SK-N-SH (cell line): ENCODE measurements around the gene IGFALS. TPM values are rescaled to one million over a fixed set of nuclear protein-coding genes. Genes with fewer than 3 reads are reported as not detected.

ENCODE experiments used
- CTCF ChIA-PET: fragments of 300-600, 350-600 bp; formaldehyde crosslinking; extraction: SDS; loops from one replicate; lab custom pipeline; 2021; lab: Yijun Ruan, JAX
- POLR2A ChIA-PET: fragments of 350-600 bp; sonication (Branson Sonifier 250); formaldehyde crosslinking; extraction: SDS; loops from one replicate; lab custom pipeline; 2020; ENCODE audit warnings: antibody characterized with exemption, inconsistent platforms; lab: Yijun Ruan, JAX
- DNase-seq: peaks from one replicate; pipeline ENCODE4 v3.0.0; 2012
- H2AFZ ChIP-seq: fragments of 200-600 bp; sonication (generic); 2 replicates; pipeline ENCODE4 v1.8.1; 2016; ENCODE audit warnings: antibody characterized with exemption, mild to moderate bottlenecking, low read depth
- H3F3A ChIP-seq: fragments of 200-600 bp; sonication (generic); replicated peaks from 2 replicates; pipeline ENCODE3; 2016; ENCODE audit warnings: antibody characterized with exemption, mild to moderate bottlenecking; ENCODE audit not compliant: insufficient read depth
- H3K27ac ChIP-seq, 2 experiments: fragments of 200-500 bp in 1 of 2; fragments of 200-600 bp in 1 of 2; sonication (Bioruptor generic) in 1 of 2; sonication (generic), shearing (Covaris generic) in 1 of 2; 2 replicates each; pipeline versions ENCODE4 v1.5.1 to v1.6.1; 2014 to 2016; ENCODE audit warnings: low read depth in 2 of 2, inconsistent platforms in 1 of 2, low read length in 1 of 2, mild to moderate bottlenecking in 1 of 2, mixed read lengths in 1 of 2
- H3K27me3 ChIP-seq: fragments of 200-600 bp; sonication (generic), shearing (Covaris generic); 2 replicates; pipeline ENCODE4 v1.6.1; 2016; ENCODE audit warnings: mixed run types; ENCODE audit not compliant: insufficient read depth
- H3K36me3 ChIP-seq, 2 experiments: fragments of 200-500 bp in 1 of 2; fragments of 200-600 bp in 1 of 2; sonication (Bioruptor generic) in 1 of 2; sonication (generic) in 1 of 2; replicated peaks in 1 of 2; 2 replicates each; pipeline versions ENCODE3 to v1.5.1; 2014 to 2016; ENCODE audit warnings: low read length in 1 of 2, mild to moderate bottlenecking in 1 of 2; ENCODE audit not compliant: insufficient read depth in 2 of 2, control insufficient read depth in 1 of 2
- H3K4me1 ChIP-seq, 2 experiments: fragments of 200-500 bp in 1 of 2; fragments of 200-600 bp in 1 of 2; sonication (Bioruptor generic) in 1 of 2; sonication (generic), shearing (Covaris generic) in 1 of 2; 2 replicates each; pipeline versions ENCODE4 v1.5.1 to v1.6.1; 2014 to 2016; ENCODE audit warnings: low read depth in 1 of 2, low read length in 1 of 2, mixed run types in 1 of 2; ENCODE audit not compliant: insufficient read depth in 2 of 2, control insufficient read depth in 1 of 2
- H3K4me2 ChIP-seq: fragments of 200-600 bp; sonication (generic), shearing (Covaris generic); 2 replicates; pipeline ENCODE4 v1.6.1; 2017; ENCODE audit warnings: mixed run types
- H3K4me3 ChIP-seq, 2 experiments: fragments of 200-500 bp in 1 of 2; fragments of 200-600 bp in 1 of 2; sonication (Bioruptor generic) in 1 of 2; sonication (generic), shearing (Covaris generic) in 1 of 2; 2 replicates each; pipeline versions ENCODE4 v1.5.1 to v1.8.1; 2014 to 2016; ENCODE audit warnings: low read depth in 2 of 2, inconsistent platforms in 1 of 2, low read length in 1 of 2, mild to moderate bottlenecking in 1 of 2, mixed read lengths in 1 of 2, moderate library complexity in 1 of 2
- H3K79me2 ChIP-seq: fragments of 200-600 bp; sonication (generic); 2 replicates; pipeline ENCODE4 v1.8.1; 2017; ENCODE audit warnings: mild to moderate bottlenecking; ENCODE audit not compliant: insufficient read depth
- H3K9ac ChIP-seq: fragments of 200-600 bp; sonication (generic); 2 replicates; pipeline ENCODE4 v1.6.1; 2017; ENCODE audit warnings: mixed run types
- H3K9me2 ChIP-seq: fragments of 200-600 bp; sonication (generic); 2 replicates; pipeline ENCODE4 v1.6.1; 2017; ENCODE audit warnings: mixed run types
- H3K9me3 ChIP-seq: fragments of 200-600 bp; sonication (generic); 2 replicates; pipeline ENCODE4 v1.6.1; 2017; ENCODE audit warnings: mixed run types, mild to moderate bottlenecking, moderate library complexity
- H4K20me1 ChIP-seq: fragments of 200-600 bp; sonication (generic); 2 replicates; pipeline ENCODE4 v1.6.1; 2017; ENCODE audit warnings: mild to moderate bottlenecking, mixed run types; ENCODE audit not compliant: insufficient read depth
- CHD2 ChIP-seq: fragments of 150-350 bp; IDR thresholded peaks from 2 replicates; pipeline ENCODE4 v1.6.1; 2018; ENCODE audit warnings: low read length; ENCODE audit not compliant: partially characterized antibody
- EZH2phosphoT487 ChIP-seq: fragments of 200-600 bp; sonication (generic); IDR thresholded peaks from 2 replicates; pipeline ENCODE4 v1.6.1; 2017; ENCODE audit warnings: low read depth, mixed run types, mild to moderate bottlenecking, antibody characterized with exemption, moderate library complexity, borderline replicate concordance
- FOXM1 ChIP-seq: IDR thresholded peaks from 2 replicates; pipeline ENCODE4 v1.4.0; 2012; ENCODE audit warnings: low read depth, mild to moderate bottlenecking
- GABPA ChIP-seq: IDR thresholded peaks from 2 replicates; pipeline ENCODE4 v1.4.0; 2012; ENCODE audit warnings: low read depth, mild to moderate bottlenecking
- JUND ChIP-seq: IDR thresholded peaks from 2 replicates; pipeline ENCODE4 v1.4.0; 2012
- POLR2AphosphoS5 ChIP-seq: IDR thresholded peaks from 2 replicates; pipeline ENCODE4 v1.6.1; 2012; ENCODE audit warnings: low read depth, low read length
- RCOR1 ChIP-seq: fragments of 150-350 bp; IDR thresholded peaks from 2 replicates; pipeline ENCODE4 v1.6.1; 2017; ENCODE audit warnings: antibody characterized with exemption, low read length
- TAF1 ChIP-seq: IDR thresholded peaks from 2 replicates; pipeline ENCODE4 v1.6.1; 2012; ENCODE audit warnings: low read depth, mild to moderate bottlenecking, low read length, moderate library complexity, borderline replicate concordance
- WGBS: methylation state at CpG from one replicate; pipeline ENCODE4 v1.1.6; 2017; ENCODE audit warnings: low lambda C conversion rate; 5-methylcytosine and 5-hydroxymethylcytosine counted together
- polyA plus RNA-seq, 3 experiments: library from polyadenylated mRNA; depleted of rRNA; stranded (reverse); fragments of >200 nt; gene quantifications; 2 replicates each; pipeline ENCODE4 v1.2.3, GENCODE V29; 2012
- TF ChIP-seq, protein P1 (sequence below): IDR thresholded peaks from 2 replicates; pipeline ENCODE4 v1.4.0; 2012; ENCODE audit warnings: low read depth, borderline replicate concordance

Gene IGFALS
- polyA plus RNA-seq, 1 of the 3 experiments (the other 2 are of a cell fraction) = 0.02 TPM

DNA sequence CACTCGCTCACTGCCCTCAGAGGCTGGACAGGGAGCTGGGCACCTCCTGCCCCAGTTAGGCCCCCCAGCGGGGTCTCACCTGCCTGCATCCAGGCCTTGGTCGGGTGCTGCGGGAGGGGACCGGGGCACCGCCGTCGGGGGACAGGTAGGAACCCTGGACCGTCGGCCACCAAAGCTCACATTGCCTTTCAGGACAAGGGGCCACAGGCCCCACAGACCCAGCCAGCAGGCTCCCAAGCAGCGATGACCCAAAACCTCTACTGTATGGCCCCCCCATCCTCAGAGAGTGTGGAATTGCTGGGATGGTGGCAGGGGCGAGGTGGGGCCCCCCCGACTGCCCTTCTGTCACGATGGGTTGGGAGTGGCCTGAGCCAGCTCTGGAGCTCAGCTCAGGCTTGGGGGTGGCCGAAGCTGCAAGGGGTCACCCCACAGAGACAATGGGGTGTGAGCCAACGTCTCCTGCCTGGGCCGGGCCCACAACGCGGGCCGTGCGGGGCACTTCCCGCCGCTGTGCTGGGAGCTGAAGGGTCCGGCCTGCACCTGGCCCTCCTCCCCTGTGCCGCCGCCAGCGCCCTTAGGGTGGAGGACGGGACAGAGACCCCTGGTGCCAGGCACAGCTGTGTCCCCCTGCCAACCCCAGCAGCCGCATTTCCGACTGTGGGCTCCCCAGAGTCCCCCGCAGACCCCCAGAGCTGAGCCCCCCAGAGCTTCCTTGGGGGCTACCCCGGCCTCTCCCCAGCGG lies 498 bp downstream of the IGFALS start:
- POLR2A ChIA-PET = interaction anchor here (2.1 kb wide), 1 partner anchor 11 kb away, joined by 8 read pairs; the partner anchor contains the start of genes NUBP2 and SPSB3
- TF ChIP-seq, protein P1, sequence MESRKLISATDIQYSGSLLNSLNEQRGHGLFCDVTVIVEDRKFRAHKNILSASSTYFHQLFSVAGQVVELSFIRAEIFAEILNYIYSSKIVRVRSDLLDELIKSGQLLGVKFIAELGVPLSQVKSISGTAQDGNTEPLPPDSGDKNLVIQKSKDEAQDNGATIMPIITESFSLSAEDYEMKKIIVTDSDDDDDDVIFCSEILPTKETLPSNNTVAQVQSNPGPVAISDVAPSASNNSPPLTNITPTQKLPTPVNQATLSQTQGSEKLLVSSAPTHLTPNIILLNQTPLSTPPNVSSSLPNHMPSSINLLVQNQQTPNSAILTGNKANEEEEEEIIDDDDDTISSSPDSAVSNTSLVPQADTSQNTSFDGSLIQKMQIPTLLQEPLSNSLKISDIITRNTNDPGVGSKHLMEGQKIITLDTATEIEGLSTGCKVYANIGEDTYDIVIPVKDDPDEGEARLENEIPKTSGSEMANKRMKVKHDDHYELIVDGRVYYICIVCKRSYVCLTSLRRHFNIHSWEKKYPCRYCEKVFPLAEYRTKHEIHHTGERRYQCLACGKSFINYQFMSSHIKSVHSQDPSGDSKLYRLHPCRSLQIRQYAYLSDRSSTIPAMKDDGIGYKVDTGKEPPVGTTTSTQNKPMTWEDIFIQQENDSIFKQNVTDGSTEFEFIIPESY = no peak
- no peak for TF ChIP-seq EZH2phosphoT487
- TF ChIP-seq FOXM1 = no peak
- no peak for TF ChIP-seq GABPA
- TF ChIP-seq RCOR1 = no peak
- no peak for TF ChIP-seq TAF1
- TF ChIP-seq JUND = no peak
- H3K4me1 ChIP-seq = no peaks in the 10 kb centered on the region; a peak in 1 of 4 replicates

DNA sequence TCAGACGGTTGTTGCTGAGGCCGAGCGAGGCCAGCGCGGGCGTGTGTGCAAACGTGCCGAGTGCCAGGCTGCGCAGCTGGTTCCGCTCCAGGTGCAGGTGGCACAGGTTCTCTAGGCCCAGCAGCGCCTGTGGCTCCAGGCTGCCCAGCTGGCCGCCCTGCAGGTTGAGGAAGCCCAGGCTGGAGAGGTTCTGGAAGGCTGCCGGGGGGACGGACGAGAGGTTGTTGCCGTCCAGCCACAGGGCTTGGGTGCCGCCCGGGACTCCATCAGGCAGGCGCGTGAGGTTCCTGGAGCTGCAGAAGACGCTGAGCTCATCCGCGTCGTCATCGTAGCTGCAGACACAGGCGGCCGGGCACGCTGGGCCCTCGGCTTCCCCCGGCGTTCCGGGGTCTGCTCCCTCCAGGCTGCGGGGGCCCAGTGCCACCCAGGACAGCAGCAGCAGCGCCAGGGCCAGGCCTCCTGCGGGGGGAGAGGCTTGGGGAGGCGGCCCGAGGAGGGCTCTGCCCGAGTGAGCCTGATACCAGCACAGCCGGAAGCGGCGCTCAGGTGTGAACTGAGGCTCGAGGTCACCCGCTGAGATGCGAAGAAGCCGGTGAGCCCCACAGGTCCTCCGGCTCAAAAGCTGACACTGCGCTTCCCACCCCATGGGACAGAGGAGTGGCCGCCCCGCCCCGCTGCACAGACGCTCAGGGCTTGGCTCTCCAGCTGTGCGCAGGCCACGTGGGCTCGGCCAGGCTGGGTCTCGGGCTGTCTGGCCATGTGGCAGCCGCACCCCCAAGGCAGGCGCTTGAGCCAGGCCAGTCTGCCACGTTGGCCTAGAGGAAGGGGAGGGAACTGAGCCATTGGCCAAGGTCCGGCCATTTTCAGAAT lies 1.3 kb downstream of the IGFALS start:
- ChIA-PET CTCF (interaction anchor here (0.7 to 1.4 kb wide), 2 partner anchors 8 to 10 kb away, joined by 3 to 5 read pairs; partner anchors contain the start of genes NUBP2 and SPSB3), POLR2A (interaction anchor here (2.1 kb wide), 1 partner anchor 10 kb away, joined by 8 read pairs; the partner anchor contains the start of genes NUBP2 and SPSB3)
- 93% methylated on average over 16 of the region's 59 CpGs for WGBS
- no peak overlapping the region for H3K4me3 ChIP-seq
- H4K20me1 ChIP-seq = no peaks in the 10 kb centered on the region
- no peak overlapping the region for H3K9ac ChIP-seq
- H3K36me3 ChIP-seq = peaks cover 0 to 34% of the 10 kb centered on the region in 2 experiments
- H3K27me3 ChIP-seq = no peaks in the 10 kb centered on the region
- H3K4me1 ChIP-seq = no peaks in the 10 kb centered on the region; a peak in 1 of 4 replicates
- H3K9me2 ChIP-seq = no peaks in the 10 kb centered on the region
- H3K79me2 ChIP-seq = no peaks in the 10 kb centered on the region
- no peak for TF ChIP-seq POLR2AphosphoS5
- TF ChIP-seq GABPA = no peak
- no peak for TF ChIP-seq TAF1
- TF ChIP-seq CHD2 = no peak
- no peaks in the 10 kb centered on the region for H3F3A ChIP-seq
- no peak for DNase-seq
- no peak overlapping the region for H3K27ac ChIP-seq
- no peaks in the 10 kb centered on the region for H3K9me3 ChIP-seq
- H3K4me2 ChIP-seq = no peak overlapping the region
- no peak overlapping the region for H2AFZ ChIP-seq

More for the DNA sequence above, 498 bp downstream of the IGFALS start:
- WGBS = no CpG with 5 or more reads among the region's 33 CpGs
- Histone ChIP-seq H4K20me1 (no peaks in the 10 kb centered on the region), H3K36me3 (peaks cover 0 to 28% of the 10 kb centered on the region in 2 experiments), H3K27me3 (no peaks in the 10 kb centered on the region), H3K9me3 (no peaks in the 10 kb centered on the region), H3K4me2 (no peak overlapping the region), H3K9me2 (no peaks in the 10 kb centered on the region), H3K9ac (no peak overlapping the region), H3K79me2 (no peaks in the 10 kb centered on the region), H3F3A (no peaks in the 10 kb centered on the region), H3K27ac (no peak overlapping the region), H3K4me3 (no peak overlapping the region), H2AFZ (no peak overlapping the region)
- DNase-seq = no peak
- CTCF ChIA-PET = interaction anchor here (1.4 kb wide), 1 partner anchor 9 kb away, joined by 5 read pairs; no protein-coding TSS in a partner anchor
